Activated naive CD8-positive, alpha-beta T cell treated with anti-CD3 and anti-CD28 coated beads, Interleukin-2, amount 50 U/mL, for 24 hours (primary cell): Measurements from ENCODE around the gene RASGRP2.

Experiments used
- ATAC-seq: fragments of 150-1000 bp; cut with Tn5 transposase; one replicate; pipeline ENCODE4 v1.10.0; 2021
- DNase-seq: peaks from one replicate; pipeline ENCODE4 v3.0.0; 2021
- H3K27ac Mint-ChIP-seq: one replicate; pipeline ENCODE4 v1.8.0; 2021; ENCODE audit warnings: mild to moderate bottlenecking, mixed read lengths
- H3K27me3 Mint-ChIP-seq: one replicate; pipeline ENCODE4 v1.8.0; 2021; ENCODE audit warnings: mixed read lengths
- H3K36me3 Mint-ChIP-seq: one replicate; pipeline ENCODE4 v1.8.0; 2021; ENCODE audit warnings: low read depth, mixed read lengths
- H3K4me1 Mint-ChIP-seq: one replicate; pipeline ENCODE4 v1.8.0; 2021; ENCODE audit warnings: mixed read lengths
- H3K4me3 Mint-ChIP-seq: one replicate; pipeline ENCODE4 v1.8.0; 2021; ENCODE audit warnings: mild to moderate bottlenecking, moderate library complexity, mixed read lengths
- H3K9me3 Mint-ChIP-seq: one replicate; pipeline ENCODE4 v1.8.0; 2021; ENCODE audit warnings: mixed read lengths

RASGRP2 gene

DNA sequence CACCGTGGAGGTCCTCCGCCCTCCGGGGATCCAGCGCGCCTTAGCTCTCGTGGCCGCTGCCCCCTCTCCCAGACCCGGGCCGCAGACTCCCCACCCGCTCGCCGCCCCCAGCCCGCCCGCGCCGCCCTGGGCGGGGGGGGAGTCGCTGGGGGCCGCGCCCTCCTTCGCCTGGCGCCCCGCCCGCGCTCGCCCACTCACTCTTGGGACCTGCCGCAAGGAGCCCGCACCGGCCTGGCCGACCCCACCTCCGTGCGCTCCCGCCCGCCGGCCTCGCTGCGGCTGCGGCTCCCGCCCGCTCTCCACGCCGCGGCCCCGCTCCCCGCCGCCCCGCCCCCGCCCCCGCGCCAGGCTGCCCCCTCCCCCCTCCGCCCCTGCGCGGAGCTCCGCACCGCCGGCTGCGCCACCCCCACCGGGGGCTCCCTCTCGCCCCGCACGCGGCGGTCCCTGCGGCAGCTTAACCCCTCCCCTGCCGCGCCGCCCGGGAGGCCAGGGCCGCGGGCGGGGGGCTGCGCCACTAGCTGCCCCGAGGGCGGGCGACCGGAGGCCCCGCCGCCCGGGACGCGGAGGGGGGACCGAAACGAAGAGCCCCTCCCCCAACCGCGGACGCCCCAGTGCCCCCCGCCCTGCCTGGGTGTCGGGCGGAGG, 724 bp upstream of the RASGRP2 start:
- ATAC-seq = no peak
- H3K27me3 Mint-ChIP-seq = peaks cover 7% of the 10 kb centered on the region
- no peaks in the 10 kb centered on the region for H3K9me3 Mint-ChIP-seq
- peaks cover 25% of the 10 kb centered on the region for H3K4me1 Mint-ChIP-seq
- DNase-seq = no peak
- H3K4me3 Mint-ChIP-seq = peak overlapping the region; percentile 78
- no peaks in the 10 kb centered on the region for H3K36me3 Mint-ChIP-seq
- peak overlapping the region; percentile 71 for H3K27ac Mint-ChIP-seq

DNA sequence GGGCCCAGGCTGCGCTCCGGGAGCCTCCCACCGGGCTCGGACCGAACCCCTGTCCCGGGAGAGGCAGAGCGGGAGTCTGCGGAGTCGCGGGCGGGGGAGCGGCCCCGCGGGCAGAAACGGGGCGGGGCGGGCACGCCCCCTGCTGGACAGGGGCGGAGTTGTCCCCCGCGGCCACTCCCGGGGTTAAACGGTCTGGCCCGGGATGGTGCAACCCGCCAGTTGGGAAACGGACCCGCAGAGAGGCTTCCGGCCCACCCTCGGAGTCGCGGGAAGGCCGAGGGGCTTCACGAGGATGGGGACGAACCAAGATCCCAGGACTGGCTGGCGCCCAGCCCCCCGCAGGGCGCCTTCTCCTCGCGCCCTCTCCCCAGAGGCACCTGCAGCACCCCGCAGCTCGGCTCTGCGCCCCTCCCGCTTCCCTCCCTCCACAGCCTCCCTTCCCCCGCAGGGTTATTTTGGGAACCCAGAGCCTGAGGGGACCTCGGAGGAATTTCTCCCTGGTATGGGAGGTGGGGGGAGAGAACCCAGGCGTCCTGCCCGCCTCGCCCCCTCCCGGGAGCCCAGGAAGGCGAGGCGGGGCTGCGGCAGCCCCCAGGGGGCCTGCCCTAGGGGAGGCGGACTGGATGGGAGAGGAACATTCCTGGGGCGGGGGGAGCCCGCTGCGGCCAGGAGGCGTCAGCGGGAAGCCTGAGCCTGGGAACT, 902 bp downstream of the RASGRP2 start:
- Mint-ChIP-seq H3K27me3 (peaks cover 7% of the 10 kb centered on the region), H3K36me3 (no peaks in the 10 kb centered on the region), H3K27ac (no peak overlapping the region), H3K9me3 (no peaks in the 10 kb centered on the region), H3K4me3 (no peak overlapping the region), H3K4me1 (peaks cover 25% of the 10 kb centered on the region)
- peak; percentile 85 for DNase-seq
- ATAC-seq = peak; percentile 34

DNA sequence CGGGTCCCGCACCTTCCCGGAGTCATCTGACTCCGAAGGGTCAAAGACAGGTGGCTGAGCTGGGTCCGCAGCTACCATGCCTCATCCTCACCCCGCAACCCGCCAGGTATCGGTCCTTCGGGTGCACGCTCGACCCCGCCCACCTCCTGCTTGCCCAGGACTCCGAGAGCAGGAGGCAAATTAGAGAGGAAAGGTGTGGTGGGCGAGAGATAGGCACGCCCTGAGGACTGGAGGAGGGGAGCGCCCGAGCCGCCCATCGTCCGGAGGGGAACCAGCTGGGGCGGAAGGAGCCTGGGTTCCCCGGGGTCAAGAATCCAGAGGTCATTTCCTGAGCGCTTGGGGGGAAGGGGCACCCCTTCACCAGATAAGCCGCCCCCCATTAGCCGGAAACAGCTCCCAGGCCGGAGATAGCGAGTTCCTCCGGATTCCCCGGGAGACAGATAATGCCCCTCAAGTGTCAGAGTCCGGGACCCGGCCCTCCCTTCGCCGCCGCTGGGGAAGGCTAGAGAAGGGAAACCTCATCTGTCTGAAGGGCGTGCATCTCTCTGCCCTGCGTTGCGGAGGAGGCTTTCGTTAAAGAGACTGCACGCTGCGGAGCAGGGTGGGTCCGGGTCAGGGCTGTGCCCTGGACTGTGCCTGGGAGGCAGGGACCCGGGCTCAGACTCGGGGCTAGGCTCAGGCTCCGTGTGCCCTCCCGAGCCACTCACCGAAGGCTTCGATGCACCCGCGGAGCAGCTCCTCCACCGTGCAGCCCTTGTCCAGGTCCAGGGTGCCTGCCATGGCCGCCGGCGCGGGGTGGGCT, 1.7 kb downstream of the RASGRP2 start:
- ATAC-seq = peak; percentile 9

DNA sequence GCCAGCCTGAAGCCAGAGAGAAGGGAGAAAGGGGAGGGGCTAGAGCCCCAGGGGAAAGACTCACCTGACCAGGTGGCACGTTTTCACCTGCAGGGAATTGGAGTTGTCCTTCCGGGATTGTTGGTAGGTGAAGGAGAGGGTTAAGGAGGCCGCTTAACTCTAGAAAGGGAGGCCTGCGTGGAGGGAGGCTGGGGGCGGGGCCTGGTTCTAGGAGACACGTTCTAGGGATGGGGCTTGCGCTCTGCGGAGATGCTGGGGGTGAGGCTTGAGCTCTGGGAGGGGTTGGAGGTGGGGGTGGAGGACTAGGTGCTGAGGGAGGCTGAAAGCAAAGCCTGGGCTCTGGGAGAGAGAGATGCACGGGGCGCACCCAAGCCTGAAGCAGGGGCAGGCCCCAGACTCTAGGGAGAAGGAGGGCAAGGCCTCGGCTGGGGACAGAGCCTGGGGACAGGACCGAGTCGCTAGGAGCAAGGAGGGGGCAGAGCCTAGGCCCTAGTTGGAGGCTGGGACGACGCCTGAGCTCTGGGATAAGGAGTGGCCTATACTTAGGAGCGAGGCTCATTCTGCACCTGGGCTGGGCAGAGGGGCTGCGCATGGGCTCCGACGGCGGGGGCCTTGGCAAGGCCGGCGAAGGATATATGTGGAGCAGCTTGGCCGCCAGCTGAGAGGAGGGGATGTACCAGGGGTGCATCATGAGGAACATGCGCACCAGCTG, 2.4 kb downstream of the RASGRP2 start:
- peaks cover 7% of the 10 kb centered on the region for H3K27me3 Mint-ChIP-seq
- DNase-seq = no peak
- peak overlapping the region; percentile 63 for H3K4me3 Mint-ChIP-seq
- no peaks in the 10 kb centered on the region for H3K9me3 Mint-ChIP-seq
- H3K27ac Mint-ChIP-seq = no peak overlapping the region
- ATAC-seq = no peak
- peaks cover 25% of the 10 kb centered on the region for H3K4me1 Mint-ChIP-seq
- no peaks in the 10 kb centered on the region for H3K36me3 Mint-ChIP-seq

More for the DNA sequence above, 1.7 kb downstream of the RASGRP2 start:
- Mint-ChIP-seq H3K4me1 (peaks cover 25% of the 10 kb centered on the region), H3K9me3 (no peaks in the 10 kb centered on the region), H3K27ac (no peak overlapping the region), H3K4me3 (peak overlapping the region; percentile 63), H3K36me3 (no peaks in the 10 kb centered on the region), H3K27me3 (peaks cover 7% of the 10 kb centered on the region)
- peak; percentile 42 for DNase-seq

DNA sequence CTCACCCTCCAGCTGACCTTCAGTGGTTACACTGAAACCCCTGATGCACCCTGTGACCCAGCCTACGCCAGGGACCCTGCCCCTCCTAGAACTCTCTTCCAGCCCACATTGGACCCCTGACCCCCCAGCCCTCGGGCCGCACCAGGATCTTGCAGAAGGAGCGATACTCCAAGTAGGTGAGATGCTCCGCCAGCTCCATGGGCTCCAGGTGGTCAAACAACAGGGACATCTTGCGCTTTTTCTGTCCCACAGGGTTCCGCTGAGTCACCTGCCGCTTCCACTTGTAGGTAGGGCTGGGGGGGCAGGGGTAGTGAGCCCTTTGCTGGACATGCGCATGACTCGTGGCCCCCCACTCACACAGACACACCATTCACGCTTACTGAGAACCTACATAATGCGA, 4.1 kb downstream of the RASGRP2 start:
- Mint-ChIP-seq H3K9me3 (no peaks in the 10 kb centered on the region), H3K27ac (peak overlapping the region; percentile 7), H3K4me3 (no peak overlapping the region), H3K36me3 (no peaks in the 10 kb centered on the region), H3K4me1 (peaks cover 20% of the 10 kb centered on the region), H3K27me3 (peaks cover 7% of the 10 kb centered on the region)
- no peak for ATAC-seq
- DNase-seq = no peak

DNA sequence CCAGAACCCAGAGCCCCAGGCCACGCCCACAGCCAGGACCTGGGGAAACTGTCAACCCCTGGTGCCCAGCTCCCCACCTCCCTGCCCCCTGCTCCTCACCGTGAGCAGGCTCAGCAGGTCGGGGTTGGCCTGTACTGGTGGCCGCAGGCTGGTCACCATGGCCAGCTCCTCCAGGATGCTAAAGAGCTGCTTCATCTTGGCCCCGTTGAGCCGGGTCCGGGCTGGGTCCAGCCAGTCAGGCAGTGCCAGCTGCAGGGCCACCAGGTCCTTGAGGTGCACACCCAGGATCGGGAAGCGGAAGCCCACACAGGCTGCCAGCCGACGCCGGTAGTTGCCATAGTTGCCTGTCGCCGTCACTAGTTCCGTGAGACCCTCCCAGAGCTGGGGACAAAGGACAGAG, 7.3 kb downstream of the RASGRP2 start:
- no peaks in the 10 kb centered on the region for H3K27me3 Mint-ChIP-seq
- H3K4me1 Mint-ChIP-seq = peaks cover 15% of the 10 kb centered on the region
- H3K9me3 Mint-ChIP-seq = no peaks in the 10 kb centered on the region
- H3K27ac Mint-ChIP-seq = no peak overlapping the region
- H3K36me3 Mint-ChIP-seq = no peaks in the 10 kb centered on the region
- DNase-seq (no peak), ATAC-seq (no peak)
- no peak overlapping the region for H3K4me3 Mint-ChIP-seq

DNA sequence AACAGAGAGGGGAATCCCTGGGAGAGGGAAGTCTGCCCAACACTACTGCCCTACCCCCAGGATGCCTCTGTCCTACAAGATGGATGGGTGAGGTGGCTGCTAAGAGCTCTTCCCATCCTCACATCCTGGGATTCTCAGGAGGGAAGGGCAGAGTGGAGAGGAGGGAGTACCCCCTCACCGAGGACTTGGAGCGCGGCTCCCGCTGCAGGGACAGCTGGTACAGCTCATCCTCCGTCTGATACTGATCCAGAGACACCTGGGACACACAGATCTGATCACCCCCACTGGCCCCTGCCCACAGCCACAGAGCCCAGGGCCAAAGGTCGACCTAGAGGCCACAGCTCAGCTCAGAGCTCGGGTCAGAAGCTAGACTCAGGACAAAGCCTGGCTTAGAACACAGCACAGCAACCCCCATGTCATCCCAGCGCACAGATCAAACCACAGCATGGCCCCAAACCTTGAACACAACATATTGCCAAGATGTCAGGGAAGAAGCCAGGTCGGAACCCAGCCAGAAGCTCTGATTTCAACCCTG, 8.2 kb downstream of the RASGRP2 start:
- DNase-seq (no peak), ATAC-seq (no peak)
- peaks cover 11% of the 10 kb centered on the region for H3K4me1 Mint-ChIP-seq
- no peaks in the 10 kb centered on the region for H3K27me3 Mint-ChIP-seq
- no peak overlapping the region for H3K27ac Mint-ChIP-seq
- peaks cover under 1% of the 10 kb centered on the region for H3K36me3 Mint-ChIP-seq
- no peak overlapping the region for H3K4me3 Mint-ChIP-seq
- no peaks in the 10 kb centered on the region for H3K9me3 Mint-ChIP-seq

DNA sequence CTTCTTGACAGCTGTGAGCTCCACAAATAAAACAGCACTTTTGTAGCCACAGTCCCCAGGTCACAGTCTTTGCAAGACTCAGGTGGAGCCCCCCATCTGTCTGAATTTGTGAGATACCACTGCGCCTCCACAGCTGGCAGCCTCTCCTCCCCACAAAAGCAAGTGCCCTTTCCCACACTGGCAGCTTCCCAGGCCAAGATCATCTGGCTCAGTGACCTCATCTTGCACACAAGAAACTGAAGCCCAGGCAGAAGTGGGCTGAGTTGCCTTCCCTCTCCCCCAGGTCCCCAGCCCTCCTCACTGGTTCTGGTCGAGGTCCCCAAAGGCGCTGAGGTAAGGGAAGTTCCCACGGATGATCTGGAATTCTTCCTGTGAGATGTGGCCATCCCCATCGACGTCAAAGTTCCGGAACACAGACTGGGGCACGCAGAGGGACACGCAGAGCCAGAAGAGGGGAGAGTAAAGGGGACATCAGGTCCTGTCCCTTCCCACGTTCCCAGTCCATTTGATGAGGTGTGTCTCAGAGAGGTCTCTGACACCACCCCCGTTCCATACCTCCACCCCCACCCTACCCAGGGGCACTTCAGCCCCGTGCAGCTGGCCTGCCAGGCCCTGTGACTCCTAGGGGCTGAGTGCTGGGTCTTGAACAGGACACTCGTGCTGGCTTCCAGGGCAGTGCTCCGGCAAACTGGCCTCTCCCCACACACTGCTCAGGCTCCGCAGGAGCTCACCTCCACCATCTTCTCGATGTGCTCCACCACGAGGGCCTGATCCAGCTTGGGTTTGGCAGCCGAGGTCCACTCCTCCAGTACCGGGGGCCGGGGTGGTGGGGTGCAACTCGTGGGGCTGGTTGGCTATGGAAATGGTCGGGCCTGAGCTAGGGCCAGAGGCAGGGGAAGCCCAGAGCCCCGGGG, 8.9 kb downstream of the RASGRP2 start:
- Mint-ChIP-seq H3K9me3 (no peaks in the 10 kb centered on the region), H3K27me3 (no peaks in the 10 kb centered on the region), H3K4me1 (peaks cover 11% of the 10 kb centered on the region), H3K4me3 (no peak overlapping the region), H3K27ac (no peak overlapping the region), H3K36me3 (peaks cover 2% of the 10 kb centered on the region)
- no peak for ATAC-seq
- DNase-seq = no peak

DNA sequence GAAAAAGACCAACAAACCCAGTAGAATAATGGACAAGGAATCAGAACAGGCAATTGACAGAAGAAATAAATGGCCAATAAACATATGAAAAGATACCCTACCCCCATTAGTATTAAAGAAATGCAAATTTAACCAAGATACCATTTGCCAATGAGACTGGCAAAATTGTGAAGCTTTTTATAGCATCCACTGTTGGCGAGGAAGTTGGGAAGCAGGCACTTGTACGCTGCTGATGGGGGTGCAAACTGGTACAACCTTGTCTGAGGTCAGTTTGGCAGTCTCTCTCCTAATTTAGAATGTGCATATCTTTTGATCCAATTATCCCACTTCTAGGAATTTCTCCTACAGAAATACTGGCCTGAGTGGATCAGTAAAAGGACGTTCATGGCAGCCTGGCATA, 12.3 kb downstream of the RASGRP2 start:
- DNase-seq (no peak), ATAC-seq (no peak)
- Mint-ChIP-seq H3K27ac (no peak overlapping the region), H3K9me3 (no peaks in the 10 kb centered on the region), H3K36me3 (peaks cover 2% of the 10 kb centered on the region), H3K4me1 (peaks cover 11% of the 10 kb centered on the region), H3K4me3 (no peak overlapping the region), H3K27me3 (no peaks in the 10 kb centered on the region)

DNA sequence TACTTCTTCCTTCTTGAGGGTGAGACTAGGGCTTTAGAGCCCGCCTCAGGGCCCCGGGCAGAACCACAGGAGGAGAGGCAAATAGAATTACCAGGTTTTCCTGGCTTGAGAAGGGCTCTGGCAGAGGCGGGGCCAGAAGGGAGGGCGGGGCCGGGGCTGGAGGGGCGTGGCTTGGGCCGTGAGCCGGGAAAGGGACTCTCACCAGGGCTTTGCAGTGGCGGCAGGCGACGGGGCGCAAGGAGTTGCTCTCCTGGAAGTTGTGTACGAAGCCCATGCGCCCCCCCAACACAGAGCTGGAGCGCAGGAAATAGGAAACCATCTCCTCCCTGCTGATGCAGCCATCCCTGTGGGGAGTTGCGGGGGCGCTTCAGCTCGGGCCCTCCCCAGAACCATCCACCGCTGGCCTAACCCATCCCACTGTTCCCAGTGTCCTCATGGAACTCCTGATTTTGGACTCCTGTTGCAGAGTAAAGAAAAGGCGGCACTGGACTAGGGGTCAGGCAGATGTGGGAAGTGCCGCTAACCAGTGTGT, 14.0 kb downstream of the RASGRP2 start:
- no peak overlapping the region for H3K4me3 Mint-ChIP-seq
- H3K27me3 Mint-ChIP-seq = no peaks in the 10 kb centered on the region
- peaks cover 12% of the 10 kb centered on the region for H3K4me1 Mint-ChIP-seq
- DNase-seq (no peak), ATAC-seq (peak; percentile 24)
- H3K36me3 Mint-ChIP-seq = peaks cover 2% of the 10 kb centered on the region
- H3K27ac Mint-ChIP-seq = no peak overlapping the region
- H3K9me3 Mint-ChIP-seq = no peaks in the 10 kb centered on the region

DNA sequence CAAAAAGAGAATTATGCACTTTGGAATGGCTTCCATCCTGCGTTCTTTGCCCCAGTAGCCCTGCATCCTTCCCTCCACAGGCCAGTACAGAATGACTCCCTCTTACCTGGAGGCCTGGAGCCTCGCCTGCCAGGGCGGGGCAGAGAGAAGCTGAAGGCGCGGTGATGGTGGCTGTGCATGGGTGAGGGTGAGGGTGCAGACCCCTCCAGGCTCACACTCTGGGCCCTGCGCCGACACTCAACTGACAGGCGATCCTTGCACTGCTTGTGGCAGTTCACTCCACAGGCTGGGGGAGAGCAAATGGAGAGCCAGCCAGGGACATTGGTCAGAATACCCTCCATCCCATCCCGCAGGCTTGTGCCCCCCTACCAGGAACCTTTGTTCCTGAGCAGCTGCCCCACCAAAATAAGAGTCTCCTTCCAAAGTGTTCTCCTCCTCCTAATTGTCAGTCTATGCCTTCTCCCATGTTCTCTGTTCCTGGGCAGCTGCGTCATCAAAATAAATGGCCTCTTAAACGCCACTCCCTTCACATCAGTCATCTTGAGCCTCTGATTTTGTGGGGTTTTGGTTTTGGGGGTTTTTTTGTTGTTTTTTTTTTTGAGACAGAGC, 15.1 kb downstream of the RASGRP2 start:
- H3K27me3 Mint-ChIP-seq = no peaks in the 10 kb centered on the region
- DNase-seq = no peak
- ATAC-seq = no peak
- H3K36me3 Mint-ChIP-seq = peaks cover 2% of the 10 kb centered on the region
- peaks cover 12% of the 10 kb centered on the region for H3K4me1 Mint-ChIP-seq
- H3K9me3 Mint-ChIP-seq = no peaks in the 10 kb centered on the region
- no peak overlapping the region for H3K27ac Mint-ChIP-seq
- H3K4me3 Mint-ChIP-seq = no peak overlapping the region

DNA sequence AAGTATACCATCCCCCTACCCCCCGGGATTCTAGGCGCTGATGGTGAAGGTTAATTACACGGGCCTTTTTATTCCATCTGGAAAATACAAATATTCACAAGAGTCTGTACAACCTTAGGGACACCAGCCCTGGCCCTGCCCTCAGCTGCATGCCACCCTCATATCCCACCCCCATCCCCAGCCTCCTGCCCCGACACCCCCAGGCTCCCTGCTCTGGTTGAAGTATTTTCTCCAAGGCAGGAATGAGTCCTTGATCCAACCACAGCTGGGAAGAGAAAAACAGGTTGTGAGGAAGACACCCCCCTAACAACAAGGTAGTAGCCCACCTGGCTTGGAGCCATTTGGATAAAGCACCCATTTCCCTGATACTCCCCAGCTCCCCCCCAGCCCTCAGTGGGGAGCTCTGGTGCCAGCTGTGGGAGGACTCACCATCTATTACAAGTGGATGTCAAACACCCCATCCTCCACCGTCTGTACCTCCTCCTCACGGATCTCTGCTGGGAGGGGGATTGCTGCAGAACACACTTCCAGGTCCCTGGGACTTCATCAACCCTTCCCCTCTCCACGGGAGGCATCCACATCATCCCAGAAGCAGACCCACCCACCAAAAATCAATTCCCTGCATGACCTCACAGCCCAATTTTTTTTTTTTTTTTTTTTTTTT, 16.9 kb downstream of the RASGRP2 start:
- no peak overlapping the region for H3K4me3 Mint-ChIP-seq
- peaks cover 11% of the 10 kb centered on the region for H3K4me1 Mint-ChIP-seq
- H3K27ac Mint-ChIP-seq = no peak overlapping the region
- peaks cover 5% of the 10 kb centered on the region for H3K27me3 Mint-ChIP-seq
- H3K36me3 Mint-ChIP-seq = peaks cover 2% of the 10 kb centered on the region
- no peak for DNase-seq
- no peak for ATAC-seq
- no peaks in the 10 kb centered on the region for H3K9me3 Mint-ChIP-seq
